OCI-LY3 (cell line): Measurements from ENCODE around the gene SRSF7.

Experiments used
- EZH2phosphoT487 ChIP-seq: fragments of 200-600 bp; shearing (Covaris generic); IDR thresholded peaks from 2 replicates; pipeline ENCODE4 v1.6.1; 2018; ENCODE audit warnings: antibody characterized with exemption, mixed run types, low read depth
- TF ChIP-seq, protein P1 (sequence below): fragments of 200-600, 300-600 bp; sonication (generic); IDR thresholded peaks from 2 replicates; pipeline ENCODE4 v1.5.1; 2014; ENCODE audit warnings: antibody characterized with exemption, low read length, low read depth

DNA sequence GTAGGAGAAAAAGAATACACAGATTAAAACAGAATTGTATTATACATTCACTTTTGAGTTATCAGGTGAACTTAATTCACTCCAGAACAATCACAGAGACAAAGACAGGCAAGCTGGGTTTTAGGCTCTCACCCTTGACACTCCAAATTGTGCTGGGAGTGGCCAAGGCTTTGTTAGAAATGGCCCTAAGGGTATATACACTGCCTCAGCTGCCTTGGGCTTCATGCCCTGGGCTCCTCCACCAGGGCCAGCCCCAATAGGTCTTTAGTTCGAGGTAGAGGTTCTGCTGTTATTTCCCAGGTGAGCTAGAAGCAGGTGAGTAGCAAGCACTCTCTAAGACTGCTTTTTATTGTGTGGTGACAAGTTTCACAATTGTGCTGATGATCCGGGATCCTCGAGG is 46.8 kb upstream of the SRSF7 start:
- TF ChIP-seq, protein P1, sequence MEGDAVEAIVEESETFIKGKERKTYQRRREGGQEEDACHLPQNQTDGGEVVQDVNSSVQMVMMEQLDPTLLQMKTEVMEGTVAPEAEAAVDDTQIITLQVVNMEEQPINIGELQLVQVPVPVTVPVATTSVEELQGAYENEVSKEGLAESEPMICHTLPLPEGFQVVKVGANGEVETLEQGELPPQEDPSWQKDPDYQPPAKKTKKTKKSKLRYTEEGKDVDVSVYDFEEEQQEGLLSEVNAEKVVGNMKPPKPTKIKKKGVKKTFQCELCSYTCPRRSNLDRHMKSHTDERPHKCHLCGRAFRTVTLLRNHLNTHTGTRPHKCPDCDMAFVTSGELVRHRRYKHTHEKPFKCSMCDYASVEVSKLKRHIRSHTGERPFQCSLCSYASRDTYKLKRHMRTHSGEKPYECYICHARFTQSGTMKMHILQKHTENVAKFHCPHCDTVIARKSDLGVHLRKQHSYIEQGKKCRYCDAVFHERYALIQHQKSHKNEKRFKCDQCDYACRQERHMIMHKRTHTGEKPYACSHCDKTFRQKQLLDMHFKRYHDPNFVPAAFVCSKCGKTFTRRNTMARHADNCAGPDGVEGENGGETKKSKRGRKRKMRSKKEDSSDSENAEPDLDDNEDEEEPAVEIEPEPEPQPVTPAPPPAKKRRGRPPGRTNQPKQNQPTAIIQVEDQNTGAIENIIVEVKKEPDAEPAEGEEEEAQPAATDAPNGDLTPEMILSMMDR = no peak
- TF ChIP-seq EZH2phosphoT487 = no peak
